ENCODE results near the gene ANXA9. TPM values are rescaled to one million over a fixed set of nuclear protein-coding genes. Genes with fewer than 3 reads are reported as not detected.

ANXA9 gene
- total RNA-seq, 2 donors from 2014 or later: not detected

- H3K36me3 Mint-ChIP-seq: peaks cover 17 to 32% of the 10 kb centered on the region in 2 donors
- DNase-seq (ENCODE audit: low spot score in 2 of 2) (no peak), ATAC-seq (no peak)
- H3K27ac Mint-ChIP-seq: peak overlapping the region; percentile 88 to 96
- no peaks in the 10 kb centered on the region for H3K9me3 Mint-ChIP-seq
These were observed 10.3 kb upstream of the ANXA9 start for GRCh38 chr1:150971583-150972416.

- DNase-seq (ENCODE audit: low spot score in 2 of 2) (no peak), ATAC-seq (no peak)
- no peaks in the 10 kb centered on the region for H3K9me3 Mint-ChIP-seq
- peak overlapping the region; percentile 88 to 96 for H3K27ac Mint-ChIP-seq
- H3K36me3 Mint-ChIP-seq: peaks cover 17 to 26% of the 10 kb centered on the region in 2 donors
These were observed 9.6 kb upstream of the ANXA9 start for GRCh38 chr1:150972417-150972940.

GRCh38 chr1:150973258-150973835, 8.7 kb upstream of the ANXA9 start:
- ATAC-seq (peak; percentile 10), DNase-seq (ENCODE audit: low spot score in 2 of 2) (peak in 1 of 2 donors; percentile 67)
- no peaks in the 10 kb centered on the region for H3K9me3 Mint-ChIP-seq
- peaks cover 17 to 18% of the 10 kb centered on the region in 2 donors for H3K36me3 Mint-ChIP-seq
- H3K27ac Mint-ChIP-seq: peak overlapping the region; percentile 88 to 96

GRCh38 chr1:150973836-150974579, 8.1 kb upstream of the ANXA9 start:
- DNase-seq (ENCODE audit: low spot score in 2 of 2): peak; percentile 57 to 64
- ATAC-seq: peak; percentile 40 to 41
- Mint-ChIP-seq H3K36me3 (peaks cover 17% of the 10 kb centered on the region in 2 donors), H3K27ac (peak overlapping the region; percentile 88 to 96), H3K9me3 (no peaks in the 10 kb centered on the region)

GRCh38 chr1:150974580-150975478, 7.3 kb upstream of the ANXA9 start, which contains the start of gene CERS2:
Gene CERS2, minus strand, starts transcription at chr1:150974835. Its CDS starts 5,745 bp downstream, at chr1:150969090.
- ATAC-seq: peak; percentile 47 to 69
- peaks cover 17% of the 10 kb centered on the region in 2 donors for H3K36me3 Mint-ChIP-seq

GRCh38 chr1:150976401-150976821, 5.7 kb upstream of the ANXA9 start:
- DNase-seq (ENCODE audit: low spot score in 2 of 2): no peak
- ATAC-seq: no peak
- H3K27ac Mint-ChIP-seq: peak overlapping the region in 1 of 2 donors; percentile 75
- peaks cover 17% of the 10 kb centered on the region in 2 donors for H3K36me3 Mint-ChIP-seq
- no peaks in the 10 kb centered on the region for H3K9me3 Mint-ChIP-seq

More at GRCh38 chr1:150974580-150975478, 7.3 kb upstream of the ANXA9 start, which contains the start of gene CERS2:
- Mint-ChIP-seq H3K9me3 (no peaks in the 10 kb centered on the region), H3K27ac (peak within 1 kb of the TSS; percentile 88 to 96)
- peak; percentile 62 to 77 for DNase-seq (ENCODE audit: low spot score in 2 of 2)

GRCh38 chr1:150976879-150977694, 5.0 kb upstream of the ANXA9 start:
- peak; percentile 27 to 78 for ATAC-seq
- Mint-ChIP-seq H3K27ac (peak overlapping the region; percentile 75 to 83), H3K36me3 (peaks cover 17% of the 10 kb centered on the region in 2 donors), H3K9me3 (no peaks in the 10 kb centered on the region)
- peak; percentile 53 to 85 for DNase-seq (ENCODE audit: low spot score in 2 of 2)

- peak overlapping the region in 1 of 2 donors; percentile 54 for H3K27ac Mint-ChIP-seq
- H3K36me3 Mint-ChIP-seq: no peaks in the 10 kb centered on the region
These were observed 2.7 kb upstream of the ANXA9 start for GRCh38 chr1:150979092-150980056.

GRCh38 chr1:150981177-150981804, 801 bp upstream of the ANXA9 start:
- no peaks in the 10 kb centered on the region for H3K9me3 Mint-ChIP-seq
- no peak overlapping the region for H3K27ac Mint-ChIP-seq
- DNase-seq (ENCODE audit: low spot score in 2 of 2) (no peak), ATAC-seq (no peak)
- H3K36me3 Mint-ChIP-seq: no peaks in the 10 kb centered on the region

More at GRCh38 chr1:150979092-150980056, 2.7 kb upstream of the ANXA9 start:
- H3K9me3 Mint-ChIP-seq: no peaks in the 10 kb centered on the region
- peak; percentile 59 to 76 for ATAC-seq
- DNase-seq (ENCODE audit: low spot score in 2 of 2): peak; percentile 79 to 93

GRCh38 chr1:150985179-150985825, 3.2 kb downstream of the ANXA9 start:
- DNase-seq (ENCODE audit: low spot score in 2 of 2) (no peak), ATAC-seq (no peak)
- H3K36me3 Mint-ChIP-seq: no peaks in the 10 kb centered on the region
- no peaks in the 10 kb centered on the region for H3K9me3 Mint-ChIP-seq
- peak overlapping the region; percentile 34 to 57 for H3K27ac Mint-ChIP-seq

GRCh38 chr1:150987924-150988323, 5.8 kb downstream of the ANXA9 start:
- Mint-ChIP-seq H3K9me3 (no peaks in the 10 kb centered on the region), H3K36me3 (no peaks in the 10 kb centered on the region), H3K27ac (peak overlapping the region in 1 of 2 donors; percentile 31)
- DNase-seq (ENCODE audit: low spot score in 2 of 2) (no peak), ATAC-seq (no peak)

- DNase-seq (ENCODE audit: low spot score in 2 of 2): no peak
- no peaks in the 10 kb centered on the region for H3K36me3 Mint-ChIP-seq
- ATAC-seq: no peak
- H3K27ac Mint-ChIP-seq: no peak overlapping the region
- no peaks in the 10 kb centered on the region for H3K9me3 Mint-ChIP-seq
These were observed 10.5 kb downstream of the ANXA9 start for GRCh38 chr1:150992626-150993025.

GRCh38 chr1:150994248-150994647, 12.2 kb downstream of the ANXA9 start:
- no peak for ATAC-seq
- H3K9me3 Mint-ChIP-seq: no peaks in the 10 kb centered on the region

More at GRCh38 chr1:150994248-150994647, 12.2 kb downstream of the ANXA9 start:
- Mint-ChIP-seq H3K27ac (peak overlapping the region in 1 of 2 donors; percentile 46), H3K36me3 (no peaks in the 10 kb centered on the region)
- no peak for DNase-seq (ENCODE audit: low spot score in 2 of 2)

All from activated naive CD4-positive, alpha-beta T cell treated with anti-CD3 and anti-CD28 coated beads, Interleukin-2, amount 50 U/mL, for 72 hours (primary cell).